Measurements from ENCODE around the gene JAG2.
A peak's percentile ranks its signal among the peaks of the same experiment; 100 is the strongest.
"Not testable (repeated sequence)": the region's sequence is repeated elsewhere in the genome, so short reads cannot be mapped to it uniquely, and the experiment has no call there.

The JAG2 gene

DNA sequence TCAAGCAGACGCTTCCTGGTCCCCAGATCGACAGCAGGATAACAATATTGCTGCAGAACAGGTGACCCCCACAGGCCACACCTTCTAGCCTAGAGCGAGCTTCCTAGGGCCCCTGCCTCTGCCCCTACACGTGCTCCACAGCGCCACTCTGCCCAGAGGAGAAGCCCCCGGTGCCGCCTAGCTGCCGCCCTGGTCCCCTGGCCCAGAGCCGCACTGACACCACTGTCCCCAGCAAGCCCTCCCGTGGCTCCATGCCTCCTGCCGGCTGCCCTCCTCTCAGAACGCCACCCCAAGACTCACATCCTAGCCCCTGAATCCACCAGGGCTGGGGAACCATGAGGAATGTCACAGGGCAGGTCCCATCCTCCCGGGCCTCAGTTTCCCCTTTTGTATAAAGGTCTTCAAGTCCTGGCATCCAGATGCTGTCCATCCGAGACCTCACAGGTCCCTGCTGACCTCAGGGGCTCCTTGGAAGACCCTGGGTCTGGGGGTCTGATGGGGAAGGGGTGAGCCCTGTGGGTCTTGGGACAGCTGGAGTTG, 31.0 kb downstream of the JAG2 start:
- no peak for DNase-seq

GRCh38 chr14:105136401-105137322, 31.9 kb downstream of the JAG2 start:
- no peak for DNase-seq

GRCh38 chr14:105135700-105136395, 32.7 kb downstream of the JAG2 start:
- DNase-seq, result no peak

GRCh38 chr14:105132921-105133654, 35.5 kb downstream of the JAG2 start:
- DNase-seq, result no peak

GRCh38 chr14:105131241-105131640, 37.3 kb downstream of the JAG2 start:
- DNase-seq, result no peak

DNA sequence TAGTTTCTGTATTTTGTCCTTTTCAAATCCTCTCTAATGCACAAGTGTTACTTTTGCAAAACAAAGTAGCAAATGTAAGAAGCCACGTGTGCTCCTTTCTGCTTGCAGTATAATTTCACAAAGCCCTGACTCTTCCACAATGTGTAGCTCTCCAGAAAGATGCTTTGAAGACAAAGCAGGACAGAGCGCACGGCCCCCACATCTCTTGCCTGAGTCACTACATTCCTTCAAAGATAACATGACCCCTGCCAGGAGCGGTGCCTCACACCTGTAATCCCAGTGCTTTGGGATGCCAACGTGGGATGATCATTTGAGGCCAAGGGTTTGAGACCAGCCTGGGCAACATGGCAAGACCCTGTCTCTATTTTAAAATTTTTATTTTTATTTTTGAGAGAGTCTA, 40.5 kb downstream of the JAG2 start:
- peak; percentile 74 for DNase-seq

GRCh38 chr14:105126981-105127329, 41.6 kb downstream of the JAG2 start:
- DNase-seq, result no peak

- DNase-seq, result no peak
These were observed 42.2 kb downstream of the JAG2 start for GRCh38 chr14:105126126-105126980.

GRCh38 chr14:105124823-105125222, 43.8 kb downstream of the JAG2 start:
- no peak for DNase-seq

DNA sequence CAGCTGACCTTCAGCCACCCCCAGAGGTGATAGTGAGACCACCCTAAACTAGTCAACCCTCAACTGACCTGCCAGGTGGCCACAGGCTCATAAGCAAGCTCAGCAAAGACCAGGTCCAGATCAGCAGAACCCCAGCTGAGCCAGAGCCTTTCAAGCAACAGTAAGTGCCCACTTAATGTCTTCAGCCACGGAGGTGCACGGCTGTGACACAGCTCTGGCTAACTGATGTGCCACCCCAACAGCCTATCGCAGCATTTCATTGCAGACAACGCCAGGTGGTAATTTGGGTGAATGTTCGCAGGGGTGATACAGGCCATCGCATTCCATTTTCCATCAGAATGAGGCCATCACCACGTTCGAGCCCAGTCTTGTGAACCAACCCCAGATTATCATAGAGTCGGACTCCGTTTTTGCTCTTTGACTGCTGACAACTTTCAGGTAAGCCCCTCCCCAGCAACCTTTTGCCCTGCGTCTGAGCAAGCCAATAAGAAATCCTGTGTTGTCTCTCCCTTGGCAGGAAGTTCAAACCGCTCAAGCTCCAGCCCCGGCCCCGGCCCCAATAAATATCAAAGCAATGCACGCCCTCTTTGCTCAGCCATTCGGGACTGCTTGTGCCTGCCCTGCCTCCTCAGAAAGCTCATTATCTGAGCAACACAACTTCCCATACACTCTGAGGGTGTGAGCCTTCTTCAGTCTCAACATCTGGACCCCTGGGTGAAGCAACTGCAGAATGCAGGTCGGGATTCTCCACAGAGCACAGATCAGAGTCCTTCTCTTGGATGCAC, 44.4 kb downstream of the JAG2 start:
- DNase-seq, result no peak

DNA sequence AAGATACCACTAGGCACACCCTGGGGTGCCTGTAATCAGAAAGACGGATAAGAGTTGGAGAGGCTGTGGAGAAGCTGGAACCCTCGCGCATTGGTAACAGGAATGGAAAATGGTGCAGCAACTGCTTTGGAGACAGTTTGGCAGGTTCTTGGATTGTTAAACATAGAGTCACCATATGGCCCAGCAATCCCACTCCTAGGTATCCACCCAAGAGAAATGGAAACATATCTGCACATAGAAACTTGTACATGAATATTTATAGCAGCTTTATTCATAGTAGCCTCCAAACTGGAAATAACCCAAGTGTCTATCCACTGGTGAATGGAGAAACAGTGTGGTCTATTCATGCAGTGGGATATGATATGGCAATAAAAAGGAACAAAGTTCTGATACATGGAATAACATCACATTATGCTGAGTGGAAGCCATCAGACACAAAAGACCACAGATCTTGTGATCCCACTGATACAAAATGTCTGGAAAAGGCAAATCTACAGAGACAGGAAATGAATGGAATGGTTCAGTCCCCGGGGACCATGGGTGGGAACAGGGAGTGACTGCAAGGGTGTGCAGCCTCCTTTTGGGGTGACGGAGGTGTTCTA, 45.4 kb downstream of the JAG2 start:
- no peak for DNase-seq

DNA sequence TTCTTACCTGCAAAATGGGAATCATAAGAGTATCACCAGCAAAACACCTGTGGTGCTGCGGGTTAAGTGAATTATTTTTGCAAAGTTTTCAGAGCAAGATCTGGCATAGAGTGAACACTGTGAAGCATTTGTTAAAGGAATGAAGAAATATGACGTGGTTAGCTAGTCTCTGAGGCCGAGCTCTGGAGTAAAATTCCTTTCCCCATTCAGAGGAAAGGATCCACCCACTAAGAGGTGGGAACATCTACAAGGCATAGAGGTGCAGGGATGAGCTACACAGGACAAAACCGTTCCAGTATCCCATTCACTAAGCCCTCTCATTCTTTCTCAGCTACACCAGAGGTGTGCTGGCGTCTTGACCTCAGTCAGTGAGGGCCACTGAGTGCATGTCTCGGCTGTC, 48.5 kb downstream of the JAG2 start:
- DNase-seq, result no peak

DNA sequence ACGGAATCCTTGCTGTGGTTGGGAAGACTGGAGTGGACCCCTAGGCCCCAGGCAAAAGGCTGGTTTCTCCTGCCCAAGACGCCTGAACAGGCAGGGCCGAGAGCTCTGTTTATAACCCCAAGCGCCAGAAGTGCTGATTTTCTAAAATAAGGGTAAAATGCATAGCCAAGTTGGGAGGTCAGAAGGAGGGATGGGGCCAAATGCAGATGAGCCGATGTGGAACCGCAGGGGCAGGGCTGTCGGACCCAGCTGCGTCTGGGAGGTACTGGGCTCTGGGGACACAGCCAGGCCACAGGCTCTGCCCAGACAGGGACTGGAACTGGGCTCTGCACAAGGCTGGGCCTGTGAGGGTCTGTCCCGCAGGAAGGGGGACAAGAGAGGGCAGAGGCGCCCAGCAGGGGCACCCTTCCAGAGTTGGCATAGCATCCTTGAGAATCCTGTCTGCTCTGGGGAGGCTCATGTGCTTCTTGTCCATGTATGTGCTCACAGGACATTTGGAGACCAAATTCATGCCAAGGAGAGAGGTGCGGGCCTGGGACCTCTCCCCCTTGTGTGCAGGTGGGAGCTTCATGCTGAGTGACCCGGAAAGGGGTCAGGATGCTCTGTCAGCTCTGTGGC, 49.1 kb downstream of the JAG2 start:
- no peak for DNase-seq

- no peak for DNase-seq
These were observed 49.7 kb downstream of the JAG2 start for GRCh38 chr14:105118646-105119407.

DNA sequence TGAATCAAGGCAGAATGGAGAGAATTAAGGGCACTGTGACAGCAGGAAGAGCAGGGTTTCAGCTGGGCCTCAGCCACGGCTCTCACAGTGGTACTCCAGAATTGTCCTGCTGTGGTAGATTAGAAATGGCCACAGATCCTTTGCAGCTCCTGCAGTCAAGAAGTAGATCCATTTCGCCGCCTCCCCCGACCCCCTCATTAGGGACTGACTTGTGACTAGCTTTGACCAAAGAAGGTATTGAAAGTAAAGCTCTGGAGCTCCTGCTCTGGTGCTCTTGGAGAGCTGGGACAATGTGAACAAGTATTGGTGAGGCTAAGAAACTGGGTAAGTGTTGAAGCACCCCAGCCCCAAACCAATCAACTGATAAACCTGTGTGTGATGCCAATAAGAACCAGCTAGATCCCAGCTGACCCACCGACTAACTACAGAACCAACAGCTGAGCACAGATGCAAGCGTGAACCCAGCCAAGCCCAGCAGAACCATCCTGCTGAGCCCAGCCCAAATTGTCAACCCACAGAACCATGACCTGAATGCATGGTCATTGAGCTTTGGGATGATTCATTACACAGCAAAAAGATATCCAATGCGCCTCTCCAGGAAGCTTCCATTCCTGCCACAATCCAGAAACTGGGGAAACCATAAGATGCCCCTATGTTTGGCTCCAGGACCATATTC, 50.7 kb downstream of the JAG2 start:
- DNase-seq, result no peak

DNA sequence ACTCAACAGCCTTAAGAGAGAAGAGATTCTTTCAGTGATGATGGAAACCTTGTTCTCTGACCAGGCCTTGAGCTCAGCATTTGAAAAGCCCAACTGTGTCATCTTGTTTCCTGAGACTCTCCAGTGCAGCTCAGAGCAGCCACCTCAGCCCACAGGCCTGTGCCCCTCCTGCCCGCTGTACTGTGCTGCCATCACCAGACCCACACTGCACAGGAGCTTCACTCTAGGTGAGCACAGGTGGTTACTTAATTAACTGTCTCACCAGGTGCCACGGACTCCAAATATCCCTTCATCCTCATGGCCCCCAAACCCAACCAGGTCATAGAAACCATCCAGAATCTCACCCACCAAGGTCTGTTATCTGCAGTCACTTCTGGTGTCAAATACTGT, 51.3 kb downstream of the JAG2 start:
- DNase-seq, result no peak

DNA sequence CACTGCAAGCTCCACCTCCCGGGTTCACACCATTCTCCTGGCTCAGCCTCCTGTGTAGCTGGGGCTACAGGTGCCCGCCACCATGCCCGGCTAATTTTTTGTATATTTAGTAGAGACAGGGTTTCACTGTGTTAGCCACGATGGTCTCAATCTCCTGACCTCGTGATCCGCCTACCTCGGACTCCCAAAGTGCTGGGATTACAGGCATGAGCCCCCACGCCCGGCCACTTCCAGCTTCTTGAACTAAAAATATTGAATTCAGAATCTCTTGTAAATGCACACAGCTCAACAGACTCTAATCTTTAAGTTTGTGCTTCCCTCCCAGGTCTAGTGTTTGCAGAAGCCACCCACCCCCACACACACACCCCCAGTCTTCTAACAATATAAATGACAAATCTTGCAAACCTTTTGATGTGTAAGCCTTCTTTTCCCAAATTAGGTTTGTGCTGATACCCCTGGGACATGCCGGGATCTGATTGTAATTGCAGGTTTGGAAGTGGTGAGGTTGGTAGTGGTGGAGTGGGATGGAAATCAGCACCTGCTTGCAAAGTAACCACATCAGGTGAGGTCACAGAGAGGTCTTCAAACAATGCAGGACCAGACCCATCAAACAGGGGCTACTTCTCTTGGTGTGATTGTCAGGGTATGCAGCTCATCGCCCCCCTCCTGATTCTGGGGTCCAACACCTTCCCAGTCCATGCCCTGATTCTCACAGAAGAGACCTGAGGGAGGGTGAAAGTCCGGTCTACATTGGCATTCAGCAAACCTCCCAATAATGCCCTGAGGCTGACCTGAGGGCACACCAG, 51.9 kb downstream of the JAG2 start:
- no peak for DNase-seq

- DNase-seq, result not testable (repeated sequence)
These were observed 59.3 kb downstream of the JAG2 start for GRCh38 chr14:105109243-105109642.

All from NCI-H226 (cell line).